ENCODE measurements around the gene WDR59. TPM values are rescaled to one million over a fixed set of nuclear protein-coding genes. Genes with fewer than 3 reads are reported as not detected.

The WDR59 gene
- total RNA-seq, 2 experiments from 2014 or later, result 26.3 to 80.3 TPM

DNA sequence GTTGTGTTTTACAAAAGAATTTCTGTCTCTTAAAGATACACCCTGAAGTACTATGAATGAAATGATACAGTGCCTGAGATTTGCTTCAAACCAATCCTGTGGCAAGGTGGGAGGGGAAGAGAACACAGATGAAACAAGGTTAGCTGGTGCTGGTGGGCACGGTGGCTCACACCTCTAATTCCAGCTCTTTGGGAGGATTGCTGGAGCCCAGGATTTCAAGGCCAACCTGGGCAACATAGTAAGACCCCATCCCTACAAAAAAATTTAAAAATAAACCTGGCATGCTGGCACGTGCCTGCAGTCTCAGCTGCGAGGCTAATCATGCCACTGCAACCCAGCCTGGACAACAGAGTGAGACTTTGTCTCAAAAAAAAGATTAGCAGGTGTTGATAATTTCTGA lies 143.0 kb downstream of the WDR59 start:
- no peak for DNase-seq (ENCODE audit: low spot score)
- no TSS peak for BruUV-seq (replicated peaks)
- H3K9me3 ChIP-seq (ENCODE audit: low read length), result no peaks in the 10 kb centered on the region
- H3K27ac ChIP-seq (ENCODE audit: low read depth, low read length, poor library complexity, severe bottlenecking), result no peak overlapping the region
- no peaks in the 10 kb centered on the region for H4K20me1 ChIP-seq (ENCODE audit: insufficient read depth, low read length)
- no peaks in the 10 kb centered on the region for H3K79me2 ChIP-seq (ENCODE audit: insufficient read depth, low read depth, low read length)
- TF ChIP-seq CTCF (conservative IDR thresholded peaks at IDR 0.05; ENCODE audit: low read length), result no peak
- TF ChIP-seq EZH2phosphoT487 (IDR thresholded peaks at IDR 0.05; ENCODE audit: borderline replicate concordance, low read depth, low read length), result no peak
- H3K4me3 ChIP-seq (ENCODE audit: low read depth, low read length, poor library complexity, severe bottlenecking), result no peak overlapping the region
- no peaks in the 10 kb centered on the region for H3K4me1 ChIP-seq (ENCODE audit: insufficient read depth, low read length, poor library complexity, severe bottlenecking)
- H2AFZ ChIP-seq (ENCODE audit: low read length), result no peak overlapping the region
- H3K4me2 ChIP-seq (ENCODE audit: low read length), result no peak overlapping the region
- ChIA-PET CTCF (ENCODE audit: unreplicated experiment) (no interaction called here), POLR2A (interaction anchor here (0.7 kb wide), 1 partner anchor 10 kb away, joined by 3 read pairs; no protein-coding TSS in a partner anchor)
- H3K9me2 ChIP-seq (ENCODE audit: insufficient read depth, low read length), result no peaks in the 10 kb centered on the region
- no peaks in the 10 kb centered on the region for H3K36me3 ChIP-seq (ENCODE audit: insufficient read depth, low read length)
- intact Hi-C loops (cut with micrococcal nuclease; ENCODE audit: unreplicated experiment), result no loop called here

GRCh38 chr16:74841469-74841868 lies 143.5 kb downstream of the WDR59 start:
- Histone ChIP-seq H3K79me2 (ENCODE audit: insufficient read depth, low read depth, low read length) (no peaks in the 10 kb centered on the region), H3K27ac (ENCODE audit: low read depth, low read length, poor library complexity, severe bottlenecking) (no peak overlapping the region), H3K4me2 (ENCODE audit: low read length) (no peak overlapping the region), H3K4me3 (ENCODE audit: low read depth, low read length, poor library complexity, severe bottlenecking) (no peak overlapping the region), H3K36me3 (ENCODE audit: insufficient read depth, low read length) (no peaks in the 10 kb centered on the region), H3K9me3 (ENCODE audit: low read length) (no peaks in the 10 kb centered on the region), H3K9me2 (ENCODE audit: insufficient read depth, low read length) (no peaks in the 10 kb centered on the region), H2AFZ (ENCODE audit: low read length) (no peak overlapping the region), H4K20me1 (ENCODE audit: insufficient read depth, low read length) (no peaks in the 10 kb centered on the region), H3K4me1 (ENCODE audit: insufficient read depth, low read length, poor library complexity, severe bottlenecking) (no peaks in the 10 kb centered on the region)
- ChIA-PET POLR2A (interaction anchor here (0.6 kb wide), 1 partner anchor 144 kb away, joined by 5 read pairs; the partner anchor contains the start of gene WDR59), CTCF (ENCODE audit: unreplicated experiment) (no interaction called here)
- TF ChIP-seq CTCF (conservative IDR thresholded peaks at IDR 0.05; ENCODE audit: low read length) (no peak), EZH2phosphoT487 (IDR thresholded peaks at IDR 0.05; ENCODE audit: borderline replicate concordance, low read depth, low read length) (no peak)
- intact Hi-C loops (cut with micrococcal nuclease; ENCODE audit: unreplicated experiment), result no loop called here
- no TSS peak for BruUV-seq (replicated peaks)
- no peak for DNase-seq (ENCODE audit: low spot score)

- TF ChIP-seq EZH2phosphoT487 (IDR thresholded peaks at IDR 0.05; ENCODE audit: borderline replicate concordance, low read depth, low read length) (no peak), CTCF (conservative IDR thresholded peaks at IDR 0.05; ENCODE audit: low read length) (no peak)
- Histone ChIP-seq H3K27ac (ENCODE audit: low read depth, low read length, poor library complexity, severe bottlenecking) (no peak overlapping the region), H4K20me1 (ENCODE audit: insufficient read depth, low read length) (no peaks in the 10 kb centered on the region), H3K4me3 (ENCODE audit: low read depth, low read length, poor library complexity, severe bottlenecking) (no peak overlapping the region), H3K4me1 (ENCODE audit: insufficient read depth, low read length, poor library complexity, severe bottlenecking) (no peaks in the 10 kb centered on the region), H3K36me3 (ENCODE audit: insufficient read depth, low read length) (no peaks in the 10 kb centered on the region), H3K9me2 (ENCODE audit: insufficient read depth, low read length) (no peaks in the 10 kb centered on the region), H3K9me3 (ENCODE audit: low read length) (no peaks in the 10 kb centered on the region), H2AFZ (ENCODE audit: low read length) (no peak overlapping the region), H3K4me2 (ENCODE audit: low read length) (no peak overlapping the region), H3K79me2 (ENCODE audit: insufficient read depth, low read depth, low read length) (no peaks in the 10 kb centered on the region)
- BruUV-seq (replicated peaks), result no TSS peak
- CTCF ChIA-PET (ENCODE audit: unreplicated experiment), result interaction anchor here (0.5 to 1.4 kb wide), 2 partner anchors 23 to 28 kb away, joined by 3 to 5 read pairs; no protein-coding TSS in a partner anchor
- intact Hi-C loops (cut with micrococcal nuclease; ENCODE audit: unreplicated experiment), result no loop called here
- DNase-seq (ENCODE audit: low spot score), result no peak
- POLR2A ChIA-PET, result interaction anchor here (0.6 kb wide), 1 partner anchor 11 kb away, joined by 5 read pairs; no protein-coding TSS in a partner anchor
These were observed 147.9 kb downstream of the WDR59 start for GRCh38 chr16:74837056-74837455.
